ENCODE data around the gene MISP. TPM values are rescaled to one million over a fixed set of nuclear protein-coding genes. Genes with fewer than 3 reads are reported as not detected.

MISP gene
- total and polyA plus RNA-seq, 2 of the 8 experiments (the other 6 are each of a cell fraction or from before 2014, with no cell fraction given) = 0.43 to 0.45 TPM

GRCh38 chr19:795073-795611 is 44.2 kb downstream of the MISP start (continued):
- TF ChIP-seq CBX8 (IDR thresholded peaks at IDR 0.05; ENCODE audit: borderline replicate concordance, low read depth, low read length) (no peak), BCL11A (IDR thresholded peaks at IDR 0.05; ENCODE audit: low read depth in 2 of 2, low read length in 2 of 2) (no peak), CTBP2 (IDR thresholded peaks at IDR 0.05; ENCODE audit: borderline replicate concordance, insufficient read depth, insufficient read length, low read length) (no peak), FOSL1 (IDR thresholded peaks at IDR 0.05; ENCODE audit: insufficient read depth, low read depth, low read length) (no peak), SP1 (IDR thresholded peaks at IDR 0.05; ENCODE audit: low read depth, low read length) (no peak), CHD7 (IDR thresholded peaks at IDR 0.05; ENCODE audit: insufficient replicate concordance, low read length) (no peak), CEBPB (IDR thresholded peaks at IDR 0.05; ENCODE audit: low read depth, low read length) (no peak), SP4 (IDR thresholded peaks at IDR 0.05; ENCODE audit: low read length) (no peak), SIRT6 (IDR thresholded peaks at IDR 0.05; ENCODE audit: low read length) (no peak)
